Kidney capillary endothelial cell (primary cell): ENCODE data around the gene VIPR2.
"Not testable (repeated sequence)": the region's sequence is repeated elsewhere in the genome, so short reads cannot be mapped to it uniquely, and the experiment has no call there.

Experiments used
- DNase-seq: peaks from one replicate; pipeline ENCODE4 v3.0.0-alpha.2; 2018; ENCODE audit warnings: low spot score

VIPR2 gene

GRCh38 chr7:159104188-159104920 lies 40.3 kb downstream of the VIPR2 start:
- DNase-seq = no peak

- no peak for DNase-seq
These were observed 41.1 kb downstream of the VIPR2 start for GRCh38 chr7:159103382-159104187.

GRCh38 chr7:159102681-159103381 lies 41.8 kb downstream of the VIPR2 start:
- DNase-seq = no peak

- DNase-seq = not testable (repeated sequence)
These were observed 43.0 kb downstream of the VIPR2 start for GRCh38 chr7:159101661-159102091.

- DNase-seq = not testable (repeated sequence)
These were observed 43.6 kb downstream of the VIPR2 start for GRCh38 chr7:159101083-159101395.

GRCh38 chr7:159100281-159101082 lies 44.2 kb downstream of the VIPR2 start:
- DNase-seq = not testable (repeated sequence)

GRCh38 chr7:159099711-159100231 lies 44.9 kb downstream of the VIPR2 start:
- no peak for DNase-seq

- DNase-seq = no peak
These were observed 45.6 kb downstream of the VIPR2 start for GRCh38 chr7:159098811-159099655.

GRCh38 chr7:159098424-159098786 lies 46.3 kb downstream of the VIPR2 start:
- DNase-seq = no peak

GRCh38 chr7:159097661-159098423 lies 46.8 kb downstream of the VIPR2 start:
- no peak for DNase-seq

GRCh38 chr7:159096736-159097581 lies 47.7 kb downstream of the VIPR2 start:
- no peak for DNase-seq

- no peak for DNase-seq
These were observed 48.7 kb downstream of the VIPR2 start for GRCh38 chr7:159095979-159096411.

- no peak for DNase-seq
These were observed 49.5 kb downstream of the VIPR2 start for GRCh38 chr7:159094919-159095915.

- DNase-seq = no peak
These were observed 50.5 kb downstream of the VIPR2 start for GRCh38 chr7:159094023-159094740.

GRCh38 chr7:159093351-159093971 lies 51.2 kb downstream of the VIPR2 start:
- DNase-seq = no peak

- no peak for DNase-seq
These were observed 52.0 kb downstream of the VIPR2 start for GRCh38 chr7:159092701-159093121.
